KBM-7 (cell line): ENCODE data around the gene ATL1.

Source experiments
- DNase-seq: peaks from one replicate; pipeline ENCODE4 v3.0.0-alpha.2; 2015
- in situ Hi-C: fragments of 300-500 bp; cut with MboI; formaldehyde crosslinking; loops from 2 replicates; pipeline ENCODE4 v1.14.3; 2020; ENCODE audit warnings: low sequenced_read_pairs, low pct_unique_long_range_greater_than_20kb, mixed read lengths

Gene ATL1

GRCh38 chr14:50670196-50670865, 110.4 kb downstream of the ATL1 start:
- in situ Hi-C loops: no loop called here
- DNase-seq: no peak

DNA sequence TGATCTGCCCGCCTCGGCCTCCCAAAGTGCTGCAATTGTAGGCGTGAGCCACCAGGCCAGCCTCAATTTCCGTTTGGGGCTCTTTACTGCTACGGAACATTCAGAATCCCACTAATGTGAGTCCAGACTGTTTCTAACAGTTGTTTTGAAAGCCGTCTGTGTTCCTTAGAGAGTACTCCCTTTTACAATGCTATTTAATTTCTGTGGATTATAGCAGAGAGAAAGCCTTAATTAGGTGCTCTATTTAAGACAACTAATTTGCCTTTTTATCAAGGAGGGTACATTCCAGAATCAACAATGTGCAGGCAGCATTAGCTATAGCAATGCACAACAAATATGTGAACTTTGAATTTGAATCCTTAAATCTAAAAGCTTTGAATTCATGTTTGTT, 110.9 kb downstream of the ATL1 start:
- in situ Hi-C loops: no loop called here
- no peak for DNase-seq

GRCh38 chr14:50675597-50675996, 115.7 kb downstream of the ATL1 start:
- no peak for DNase-seq
- in situ Hi-C loops: no loop called here

DNA sequence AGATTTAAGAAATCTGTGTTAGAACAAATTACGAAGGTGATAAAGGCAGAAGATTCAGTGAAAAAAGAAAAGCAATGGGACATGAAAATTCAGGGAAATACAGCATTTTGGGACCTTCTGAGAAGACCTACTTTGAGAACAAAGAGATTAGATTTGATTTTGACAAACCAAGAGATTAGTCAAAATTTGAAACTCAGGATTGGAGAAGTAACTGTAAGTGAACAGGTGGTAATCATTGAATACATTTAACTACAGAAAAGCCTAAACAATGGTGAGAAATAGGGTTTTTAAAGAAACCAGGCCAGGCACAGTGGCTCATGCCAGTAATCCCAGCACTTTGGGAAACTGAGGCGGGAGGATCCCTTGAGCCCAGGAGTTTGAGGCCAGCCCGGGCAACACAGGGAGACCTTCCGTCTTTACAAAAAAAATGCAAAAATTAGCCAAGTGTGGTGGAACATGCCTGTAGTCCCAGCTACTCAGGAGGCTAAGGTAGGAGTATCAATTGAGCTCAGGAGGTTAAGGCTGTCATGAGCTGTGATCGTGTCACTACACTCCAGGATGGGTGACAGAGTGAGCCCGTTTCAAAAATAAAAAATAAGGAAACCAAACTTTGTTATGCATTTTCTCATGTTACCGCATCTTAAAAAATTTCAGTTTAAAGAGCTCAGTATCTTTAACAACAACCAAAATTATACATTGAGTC, 117.0 kb downstream of the ATL1 start:
- in situ Hi-C loops: no loop called here

GRCh38 chr14:50677527-50678063, 117.7 kb downstream of the ATL1 start:
- DNase-seq: peak; percentile 85
- in situ Hi-C loops: no loop called here

More for the DNA sequence above, 117.0 kb downstream of the ATL1 start:
- DNase-seq: no peak

- no peak for DNase-seq
- in situ Hi-C loops: no loop called here
These were observed 118.2 kb downstream of the ATL1 start for GRCh38 chr14:50678163-50678562.

- in situ Hi-C loops: no loop called here
These were observed 119.7 kb downstream of the ATL1 start for GRCh38 chr14:50679674-50680073.

More at GRCh38 chr14:50679674-50680073, 119.7 kb downstream of the ATL1 start:
- no peak for DNase-seq
